IPS-18c (cell line): ENCODE results near the gene CACNB1.

Source experiments
- H3K4me3 ChIP-seq: 2 replicates; pipeline ENCODE4 v1.7.0; 2013; ENCODE audit warnings: low read depth, mild to moderate bottlenecking, low read length, moderate library complexity; ENCODE audit not compliant: insufficient read depth
- H3K9me3 ChIP-seq: one replicate; pipeline ENCODE4 v1.6.1; 2013; ENCODE audit warnings: mild to moderate bottlenecking, low read length, moderate library complexity; ENCODE audit not compliant: control insufficient read depth, insufficient read depth

Gene CACNB1

DNA sequence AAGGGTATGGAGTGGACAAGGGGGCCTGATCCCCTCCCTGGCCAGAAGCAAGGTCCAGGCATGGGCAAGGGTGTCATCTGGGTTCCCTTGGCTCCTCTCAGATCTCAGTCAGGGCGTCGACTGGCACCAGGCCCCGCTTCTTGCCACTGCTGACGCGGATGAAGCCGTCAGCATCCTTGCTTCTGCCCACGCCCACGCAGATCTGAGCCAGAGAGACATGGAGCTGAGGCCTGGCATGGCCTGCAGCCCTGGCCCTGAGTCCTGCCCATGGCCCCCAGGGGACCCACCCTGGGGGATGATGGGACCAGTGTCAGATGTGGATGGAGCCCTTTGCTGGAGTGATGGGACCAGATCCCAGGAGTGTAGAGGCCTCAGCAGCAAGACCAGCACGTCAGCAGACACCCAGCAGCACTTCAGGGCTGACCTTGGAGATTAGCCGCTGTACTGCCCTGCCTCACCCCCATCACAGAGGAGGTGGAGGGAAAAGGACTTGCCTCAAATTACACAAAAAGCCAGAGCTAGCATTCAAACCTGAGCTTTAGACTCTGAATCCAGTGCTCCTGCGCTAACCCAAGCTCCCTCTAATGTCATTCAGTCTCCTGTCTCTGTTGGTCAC, 14.8 kb upstream of the CACNB1 start:
- no peak overlapping the region for H3K4me3 ChIP-seq
- H3K9me3 ChIP-seq, result no peaks in the 10 kb centered on the region

DNA sequence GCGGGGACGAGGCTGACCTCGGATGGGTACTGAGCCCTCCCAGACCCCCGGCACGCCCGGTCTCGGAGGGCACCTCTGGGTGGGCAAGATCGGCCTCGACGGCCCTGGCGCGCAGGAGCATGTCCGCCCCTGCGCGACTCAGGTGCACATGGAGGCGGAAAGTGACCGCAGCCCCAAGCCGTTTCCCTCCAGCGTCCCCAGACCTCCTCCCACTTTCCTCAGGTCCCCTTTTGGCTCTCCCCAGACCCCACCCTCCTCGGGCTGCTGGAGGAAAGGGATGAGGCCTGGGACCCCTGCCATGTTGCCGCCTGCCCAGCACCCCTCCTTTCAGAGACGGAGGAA, 12.6 kb upstream of the CACNB1 start:
- Histone ChIP-seq H3K9me3 (no peaks in the 10 kb centered on the region), H3K4me3 (peak overlapping the region; percentile 47)

DNA sequence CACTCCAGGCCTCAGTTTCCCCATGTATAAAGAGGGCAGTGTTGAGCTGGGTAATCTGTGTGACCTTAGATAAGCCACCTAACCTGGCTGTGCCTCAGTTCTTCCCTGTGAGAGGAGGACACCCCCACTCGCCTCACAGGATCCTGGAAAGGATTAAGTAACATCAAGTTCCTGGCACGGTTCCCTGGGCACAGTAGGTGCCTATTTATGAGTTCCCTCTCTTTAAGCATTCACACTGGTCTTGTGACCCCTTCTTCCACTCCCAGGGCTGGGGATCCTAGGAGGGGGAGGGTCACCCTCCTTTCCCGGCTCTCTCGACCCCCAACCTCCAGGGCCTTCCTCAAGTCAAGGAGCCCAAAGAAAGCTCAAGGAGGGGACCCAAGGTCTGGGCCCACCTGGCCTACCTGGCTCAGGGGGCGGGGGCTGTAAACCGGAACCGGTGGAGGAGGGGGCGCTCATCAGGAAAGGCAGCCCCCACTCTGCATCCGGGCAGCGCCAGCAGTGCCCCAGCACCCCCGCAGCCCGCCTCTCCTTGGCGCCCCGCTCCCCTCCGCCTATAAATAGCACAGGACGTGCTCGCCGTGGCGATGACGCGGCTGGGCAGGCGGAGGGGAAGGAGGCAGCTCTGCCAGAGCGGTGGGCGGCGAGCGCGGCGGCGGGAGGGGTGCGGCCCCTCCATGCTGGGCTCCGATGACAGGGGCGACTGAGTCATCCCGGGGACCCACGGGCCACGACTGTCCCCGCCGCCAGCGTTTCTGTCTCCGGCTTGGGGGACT, 12.0 kb upstream of the CACNB1 start:
- Histone ChIP-seq H3K9me3 (no peaks in the 10 kb centered on the region), H3K4me3 (peak overlapping the region; percentile 47)

DNA sequence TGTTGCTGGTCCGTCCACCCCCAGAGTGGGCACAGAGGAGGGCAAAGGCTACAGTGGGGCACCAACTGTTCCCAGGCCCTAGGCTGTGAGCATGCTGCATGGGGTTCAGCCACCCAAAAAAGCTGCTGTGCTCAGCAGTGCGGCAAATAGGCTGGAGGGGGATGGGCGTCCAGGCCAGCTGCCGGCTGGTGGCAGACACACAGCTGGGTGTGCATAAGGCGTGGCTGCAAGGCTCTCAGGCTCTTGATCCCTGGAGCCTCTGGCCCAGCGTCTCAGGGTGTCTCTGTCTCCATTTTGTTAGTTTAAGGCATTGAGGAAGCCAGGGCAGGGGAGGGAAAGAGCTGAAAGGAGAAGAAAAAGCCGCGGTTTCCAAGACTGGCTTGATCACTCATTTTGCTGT, 11.4 kb upstream of the CACNB1 start:
- no peak overlapping the region for H3K4me3 ChIP-seq
- H3K9me3 ChIP-seq, result no peaks in the 10 kb centered on the region

DNA sequence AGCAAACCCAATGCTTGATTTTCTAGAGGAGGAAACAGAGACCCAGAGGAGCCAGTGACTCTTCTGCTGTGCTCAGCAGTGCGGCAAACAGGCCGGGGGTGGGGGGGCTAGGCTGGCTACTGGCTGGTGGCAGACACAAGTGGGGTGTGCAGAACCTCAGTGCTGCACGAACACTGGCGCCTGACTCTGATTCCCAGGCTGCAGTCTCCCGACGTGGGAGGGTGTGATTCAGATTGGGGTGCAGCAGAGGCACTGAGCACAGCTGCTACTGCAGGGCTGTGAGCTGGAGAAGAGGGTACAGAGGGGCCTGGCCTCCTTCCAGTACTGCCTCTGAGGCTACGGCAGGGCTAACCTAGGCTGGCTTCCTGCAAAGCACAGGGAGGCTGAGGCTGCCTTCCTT, 10.7 kb upstream of the CACNB1 start:
- no peaks in the 10 kb centered on the region for H3K9me3 ChIP-seq
- no peak overlapping the region for H3K4me3 ChIP-seq

DNA sequence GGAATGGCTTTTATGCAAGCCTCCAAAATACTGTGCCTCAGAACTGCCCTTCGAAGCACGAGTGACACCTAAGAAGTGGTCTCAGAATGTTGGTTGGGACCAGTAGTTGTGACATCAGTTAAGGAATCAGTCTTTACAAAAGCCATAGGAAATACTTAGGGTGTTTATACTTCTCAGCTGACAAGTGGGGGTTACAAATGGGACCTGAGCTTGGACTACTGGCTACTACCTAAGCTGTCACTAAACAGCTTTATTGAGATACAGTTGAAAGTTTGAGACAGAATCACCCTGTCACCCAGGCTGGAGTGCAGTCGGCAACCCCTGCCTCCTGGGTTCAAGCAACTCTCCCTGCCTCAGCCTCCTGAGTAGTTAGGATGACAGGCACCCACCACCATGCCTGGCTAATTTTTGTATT, 7.7 kb upstream of the CACNB1 start:
- Histone ChIP-seq H3K4me3 (no peak overlapping the region), H3K9me3 (peaks cover 2% of the 10 kb centered on the region)

DNA sequence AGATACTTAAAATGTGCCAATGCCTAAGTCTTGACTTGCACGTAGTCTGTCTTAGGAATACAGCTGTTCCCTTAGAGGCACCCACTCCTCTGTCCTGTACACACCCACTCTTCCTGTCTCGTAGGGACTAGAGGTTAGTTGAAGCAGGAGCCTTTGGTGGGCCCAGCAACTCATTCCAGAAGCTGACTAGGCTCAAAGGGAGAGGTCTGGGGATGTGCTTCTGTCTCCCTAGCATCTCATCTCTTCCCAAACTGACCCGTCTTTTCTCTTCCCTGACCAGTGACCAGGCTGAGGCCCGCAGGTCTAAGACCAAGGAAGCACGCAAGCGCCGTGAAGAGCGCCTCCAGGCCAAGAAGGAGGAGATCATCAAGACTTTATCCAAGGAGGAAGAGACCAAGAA, 6.8 kb upstream of the CACNB1 start:
- Histone ChIP-seq H3K4me3 (no peak overlapping the region), H3K9me3 (peaks cover 2% of the 10 kb centered on the region)

DNA sequence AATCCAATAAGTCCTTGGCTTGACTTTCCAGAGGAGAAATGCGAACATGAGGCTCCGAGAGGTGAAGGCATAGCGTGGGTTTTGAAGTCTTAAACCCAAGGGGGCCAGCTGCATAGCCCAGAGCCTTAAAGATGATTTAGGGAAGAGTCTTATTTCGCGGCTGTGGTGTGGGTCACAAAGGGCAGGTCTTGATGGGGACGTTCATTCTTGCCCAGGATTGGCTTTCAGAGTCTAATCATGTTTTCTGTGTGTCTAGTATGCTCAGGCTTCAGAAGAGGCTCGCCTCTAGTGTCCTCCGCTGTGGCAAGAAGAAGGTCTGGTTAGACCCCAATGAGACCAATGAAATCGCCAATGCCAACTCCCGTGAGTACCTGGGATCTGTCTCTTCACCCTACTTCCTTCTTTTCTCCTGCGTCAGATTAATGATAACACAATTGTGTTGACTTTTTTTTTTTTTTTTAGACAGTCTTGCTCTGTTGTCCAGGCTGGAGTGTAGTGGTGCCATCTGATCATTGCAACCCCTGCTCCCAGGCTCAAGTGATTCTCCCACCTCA, 3.6 kb upstream of the CACNB1 start:
- Histone ChIP-seq H3K9me3 (peaks cover 2% of the 10 kb centered on the region), H3K4me3 (peak overlapping the region; percentile 81)

DNA sequence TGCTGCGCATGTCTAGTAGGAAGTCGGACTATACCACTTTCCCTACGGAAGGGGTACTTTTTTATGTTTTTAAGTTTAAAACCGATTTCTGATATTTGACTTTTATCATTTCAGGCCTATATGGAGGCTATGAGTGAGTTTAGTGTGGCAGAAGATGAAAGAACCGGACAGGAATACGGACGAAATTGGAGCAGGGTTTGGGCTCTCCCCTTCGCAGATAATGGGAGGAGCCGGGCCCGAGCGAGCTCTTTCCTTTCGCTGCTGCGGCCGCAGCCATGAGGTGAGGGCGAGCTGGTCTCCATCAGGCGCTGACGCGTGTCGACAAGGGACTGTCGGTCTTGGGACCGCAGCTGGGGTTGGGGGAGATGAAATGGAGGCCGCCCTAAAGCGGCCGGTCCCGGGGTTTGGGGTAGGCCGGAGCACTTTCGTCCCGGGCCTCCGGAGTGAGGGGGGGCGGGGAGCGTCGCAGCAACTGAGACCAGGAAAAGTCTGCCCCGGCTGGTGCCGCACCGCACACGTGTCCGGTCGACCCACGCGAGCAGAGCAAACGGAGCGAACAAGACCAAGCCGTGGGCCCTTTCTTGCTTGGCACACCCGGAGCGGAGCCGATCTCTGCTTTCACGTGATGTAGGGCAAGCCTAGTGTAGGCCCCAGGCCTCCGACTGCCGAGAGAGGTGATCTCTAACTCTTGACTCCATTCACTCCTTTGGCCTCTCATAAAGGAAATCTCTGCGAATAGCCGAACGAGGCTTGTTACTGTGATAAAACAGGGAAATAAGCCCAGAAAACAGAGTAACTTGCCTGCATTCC, 2.8 kb upstream of the CACNB1 start, which contains the start of gene RPL19:
Gene RPL19 (plus strand): TSS at position 214 of the 810 bp plus-strand sequence. CDS start 62 bp downstream, at position 276.
- Histone ChIP-seq H3K4me3 (peak within 1 kb of the TSS; percentile 81), H3K9me3 (peaks cover 2% of the 10 kb centered on the region)

DNA sequence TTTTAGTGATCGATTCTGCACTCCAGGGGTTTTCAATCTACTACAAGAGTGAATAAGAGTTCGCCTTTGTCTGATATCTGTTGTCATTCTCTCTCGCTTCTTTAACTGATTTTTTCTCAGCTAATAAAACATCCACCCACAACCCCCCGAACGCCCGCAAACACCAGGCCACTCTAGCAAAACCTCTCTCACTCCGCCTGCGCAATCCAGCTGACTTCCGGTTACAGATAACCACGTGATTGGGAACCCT, 2.3 kb upstream of the CACNB1 start:
- H3K4me3 ChIP-seq, result peak overlapping the region; percentile 81

DNA sequence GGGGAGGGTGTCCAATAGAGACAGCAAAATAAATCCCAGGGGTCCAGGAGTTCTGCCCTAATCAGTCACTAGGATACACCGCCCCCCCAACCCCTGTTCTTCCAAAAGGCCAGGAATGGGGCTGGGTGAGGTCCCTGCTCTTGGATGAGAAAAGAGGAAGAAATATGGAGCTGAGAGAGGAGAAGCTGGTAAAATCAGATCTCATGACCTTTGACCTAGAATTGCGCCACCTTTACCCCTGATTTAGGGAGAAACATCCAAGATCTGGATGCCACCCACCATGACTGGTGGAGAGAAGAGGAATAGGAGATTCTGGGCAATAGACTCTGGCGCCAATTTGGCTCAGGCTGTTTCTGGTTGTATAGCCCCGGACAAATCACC, 707 bp upstream of the CACNB1 start:
- Histone ChIP-seq H3K9me3 (peaks cover 2% of the 10 kb centered on the region), H3K4me3 (peak overlapping the region; percentile 81)

More for the DNA sequence above, 2.3 kb upstream of the CACNB1 start:
- peaks cover 2% of the 10 kb centered on the region for H3K9me3 ChIP-seq

DNA sequence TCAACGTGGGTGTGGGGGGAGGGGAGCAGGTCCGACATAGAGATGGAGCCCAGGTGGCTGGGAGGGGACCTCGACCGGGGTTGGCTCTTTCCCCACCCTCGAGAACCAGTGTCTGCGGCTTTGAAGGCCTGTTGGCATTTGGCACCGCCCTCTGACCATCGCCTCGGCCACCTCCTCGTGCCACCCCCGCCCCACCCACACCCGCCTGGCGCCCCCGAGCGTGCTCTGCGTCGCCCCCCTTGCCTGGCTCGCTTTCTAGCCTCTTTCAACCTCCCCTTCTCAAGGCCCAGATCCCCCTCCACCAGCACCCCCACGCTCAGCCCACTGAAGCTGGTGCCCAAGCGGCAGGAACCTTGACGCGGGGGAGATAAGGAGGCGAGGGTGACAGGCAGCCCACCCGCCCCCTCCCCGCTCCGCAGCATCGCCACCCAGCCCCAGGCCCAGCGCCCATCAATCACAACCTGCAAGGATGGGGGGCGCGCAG, 619 bp downstream of the CACNB1 start:
- peak overlapping the region; percentile 81 for H3K4me3 ChIP-seq
- peaks cover 1% of the 10 kb centered on the region for H3K9me3 ChIP-seq

DNA sequence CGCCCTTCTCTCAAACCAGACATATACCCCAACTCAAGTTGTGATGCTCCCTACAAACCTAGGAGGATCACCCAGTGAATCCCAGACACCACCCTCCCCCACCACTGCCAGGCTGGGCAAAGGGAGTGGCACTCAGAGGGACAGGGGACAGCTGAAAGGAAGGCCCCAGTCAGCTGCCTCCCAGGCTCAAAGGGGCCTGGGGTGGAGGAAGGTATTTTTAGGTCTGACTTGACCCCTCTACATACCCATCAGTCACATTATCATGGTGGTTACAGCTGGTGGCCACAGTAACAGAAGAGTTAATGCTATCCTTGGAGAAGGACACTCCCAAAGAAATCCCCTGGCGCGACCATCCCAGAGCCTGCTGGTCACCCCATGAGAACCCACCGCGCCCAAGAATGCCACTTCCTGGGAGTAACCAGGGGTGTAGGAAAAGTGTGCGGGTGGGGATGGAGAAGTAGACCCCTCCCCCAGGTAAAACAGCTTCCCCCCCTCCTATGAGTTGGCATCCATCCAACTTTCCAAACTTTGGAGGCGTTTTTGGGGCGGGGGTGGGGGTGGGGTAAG, 1.1 kb downstream of the CACNB1 start:
- H3K9me3 ChIP-seq, result no peaks in the 10 kb centered on the region

DNA sequence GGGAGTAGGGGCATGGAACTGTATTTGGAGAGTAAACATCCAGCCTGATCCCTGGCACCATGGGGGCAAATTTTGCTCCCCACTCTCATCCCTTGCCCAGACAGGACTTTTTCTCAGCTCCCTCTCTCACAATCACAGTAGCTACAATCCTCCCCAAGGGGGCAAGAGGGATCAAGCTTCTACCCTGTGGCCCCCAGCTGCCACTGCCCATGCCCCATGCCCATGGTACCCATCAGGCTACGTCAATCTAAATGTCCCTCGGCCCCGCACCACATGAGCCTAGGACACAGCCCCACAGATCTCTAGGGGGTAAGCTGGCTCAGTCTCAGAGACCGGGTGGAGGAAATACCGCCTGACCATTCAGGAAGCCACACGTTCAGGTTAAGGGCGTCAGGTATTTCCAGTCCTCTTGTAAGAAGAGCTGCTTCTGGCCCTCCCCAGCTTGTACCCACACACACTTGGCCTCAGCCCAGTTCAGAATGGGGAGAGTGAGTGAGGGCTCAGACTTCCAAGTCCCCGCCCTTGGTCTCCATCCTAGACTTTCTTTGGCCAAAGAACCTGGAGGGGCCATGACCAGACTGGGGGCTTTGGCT, 1.8 kb downstream of the CACNB1 start:
- H3K9me3 ChIP-seq, result no peaks in the 10 kb centered on the region
- peak overlapping the region; percentile 32; the same call in 1 of the 2 replicates for H3K4me3 ChIP-seq

More for the DNA sequence above, 1.1 kb downstream of the CACNB1 start:
- H3K4me3 ChIP-seq, result peak overlapping the region; percentile 6; the same call in 1 of the 2 replicates

DNA sequence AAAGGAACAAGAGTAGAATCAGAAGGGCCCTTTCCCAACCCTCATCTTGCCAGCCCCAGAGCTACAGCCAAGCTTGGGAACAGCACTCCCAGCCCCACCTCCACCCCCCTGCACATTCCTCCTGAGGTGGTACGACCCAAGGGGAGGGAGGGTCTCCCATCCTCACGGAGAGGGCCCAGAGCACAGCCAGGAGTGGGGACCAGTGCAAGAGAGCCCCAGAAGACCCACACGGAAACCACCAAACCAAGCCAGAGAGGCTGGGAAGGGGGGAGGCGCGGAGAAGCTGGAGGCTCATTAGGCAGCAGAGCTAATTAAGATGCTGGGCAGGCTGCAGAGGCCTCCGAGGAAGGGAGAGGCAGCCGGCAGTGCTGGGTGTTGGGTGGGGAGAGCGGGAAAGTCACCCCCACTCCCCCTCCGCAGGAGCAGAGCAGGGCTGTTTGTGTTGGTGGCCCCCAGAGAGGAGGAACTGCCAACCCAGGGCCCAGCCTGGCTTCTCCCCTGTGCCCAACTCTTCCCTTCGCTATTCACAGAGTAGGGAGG, 2.4 kb downstream of the CACNB1 start:
- Histone ChIP-seq H3K9me3 (no peaks in the 10 kb centered on the region), H3K4me3 (peak overlapping the region; percentile 32)

DNA sequence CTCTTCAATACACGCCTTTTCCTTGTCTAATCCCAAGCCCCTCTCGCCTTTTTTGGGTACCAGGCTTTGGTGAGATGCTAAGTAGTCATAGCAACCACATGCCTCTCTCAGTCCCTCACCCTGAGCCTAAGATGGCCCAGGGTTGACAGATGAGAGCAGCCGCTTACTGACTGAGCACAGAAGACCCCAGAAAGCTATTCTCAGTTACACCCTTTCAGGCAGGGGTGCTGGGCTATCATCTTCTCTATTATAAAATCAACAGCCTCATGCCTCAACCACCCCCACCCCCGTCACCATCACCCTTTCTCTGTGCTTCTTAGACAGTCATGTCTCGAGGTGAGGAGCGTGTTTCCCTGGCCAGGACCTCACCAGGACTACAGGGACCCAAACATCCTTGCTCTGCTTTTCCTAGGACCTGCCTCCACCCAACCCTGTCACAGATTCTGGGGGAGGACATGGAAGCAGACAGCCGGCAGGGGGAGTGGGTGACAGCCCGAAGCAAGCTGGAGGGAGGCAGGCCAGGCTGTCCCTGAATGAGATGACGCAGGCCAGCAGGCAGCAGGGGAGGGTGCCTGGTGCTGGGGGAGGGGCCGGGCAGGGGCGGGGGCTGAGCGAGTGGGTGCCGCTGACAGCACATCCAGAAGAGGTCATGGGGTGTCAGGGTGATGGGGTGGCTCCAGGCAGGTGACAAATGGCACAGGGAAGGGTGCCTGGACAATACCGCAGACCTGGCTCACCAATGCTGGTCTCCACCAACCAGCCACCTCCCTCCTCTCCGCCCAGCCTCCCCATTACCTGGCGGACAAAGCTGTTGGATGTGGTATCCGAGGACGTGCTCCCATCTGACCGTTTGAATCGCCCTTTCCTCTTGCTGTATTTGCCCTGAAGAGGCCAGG, 3.1 kb downstream of the CACNB1 start:
- peak overlapping the region; percentile 32 for H3K4me3 ChIP-seq
- no peaks in the 10 kb centered on the region for H3K9me3 ChIP-seq
